ENCODE results near the gene TFB2M.
A peak's percentile ranks its signal among the peaks of the same experiment; 100 is the strongest.

TFB2M gene

DNA sequence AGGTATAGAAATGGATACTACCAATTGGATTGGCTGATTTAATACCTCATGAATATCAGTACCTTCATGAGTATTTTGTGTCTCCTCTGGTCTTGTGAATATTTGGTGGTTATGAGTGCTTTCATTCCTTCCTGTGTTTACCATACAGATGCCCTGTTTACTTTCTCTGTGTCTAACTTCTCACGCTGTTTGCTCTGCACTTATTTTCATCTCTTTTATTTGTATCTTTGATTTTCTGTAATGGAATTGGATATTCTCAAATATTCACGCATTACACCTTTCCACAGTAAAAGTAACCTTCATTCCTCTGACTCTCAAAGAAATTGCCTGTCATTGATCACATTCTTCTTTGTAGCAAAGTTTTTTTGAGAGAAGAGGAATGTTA lies 17.0 kb upstream of the TFB2M start:
- no peak for DNase-seq (ENCODE audit: low read depth)
- H3K4me3 ChIP-seq (ENCODE audit: low read depth, low read length), result peak overlapping the region; percentile 1

DNA sequence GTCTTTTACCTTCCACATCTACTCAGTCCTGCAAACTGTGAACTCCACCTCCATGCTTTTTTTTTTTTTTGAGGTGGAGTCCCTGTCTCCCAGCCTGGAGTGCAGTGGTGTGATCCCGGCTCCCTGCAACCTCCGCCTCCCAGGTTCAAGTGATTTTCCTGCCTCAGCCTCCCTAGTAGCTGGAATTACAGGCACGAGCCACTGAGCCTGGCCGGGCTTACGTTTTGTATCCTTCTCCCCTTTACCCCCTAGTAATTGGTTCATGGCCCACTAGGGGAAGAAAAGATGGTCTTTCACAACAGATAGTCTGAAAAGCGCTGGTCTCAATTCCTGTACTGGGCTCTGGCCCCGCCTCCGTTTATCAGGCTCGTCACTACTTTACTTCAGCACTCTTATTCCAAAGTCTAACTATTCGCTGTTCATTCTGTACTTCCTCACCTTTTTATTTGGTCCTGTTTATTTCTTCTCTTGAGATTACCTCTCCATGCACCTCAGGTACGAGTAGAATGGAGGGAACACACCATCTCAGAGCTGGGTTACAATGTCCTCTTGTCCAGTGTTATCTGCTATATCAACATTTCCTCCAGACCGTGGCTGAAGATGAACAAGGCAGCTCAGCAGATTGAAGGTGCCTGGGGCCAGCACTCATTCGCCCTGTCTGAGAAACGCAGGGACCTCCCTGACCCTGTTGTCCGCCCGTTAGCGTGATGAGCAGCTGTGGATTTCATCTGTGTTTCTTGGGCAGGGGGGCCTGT lies 16.4 kb upstream of the TFB2M start:
- TF ChIP-seq, protein P1, sequence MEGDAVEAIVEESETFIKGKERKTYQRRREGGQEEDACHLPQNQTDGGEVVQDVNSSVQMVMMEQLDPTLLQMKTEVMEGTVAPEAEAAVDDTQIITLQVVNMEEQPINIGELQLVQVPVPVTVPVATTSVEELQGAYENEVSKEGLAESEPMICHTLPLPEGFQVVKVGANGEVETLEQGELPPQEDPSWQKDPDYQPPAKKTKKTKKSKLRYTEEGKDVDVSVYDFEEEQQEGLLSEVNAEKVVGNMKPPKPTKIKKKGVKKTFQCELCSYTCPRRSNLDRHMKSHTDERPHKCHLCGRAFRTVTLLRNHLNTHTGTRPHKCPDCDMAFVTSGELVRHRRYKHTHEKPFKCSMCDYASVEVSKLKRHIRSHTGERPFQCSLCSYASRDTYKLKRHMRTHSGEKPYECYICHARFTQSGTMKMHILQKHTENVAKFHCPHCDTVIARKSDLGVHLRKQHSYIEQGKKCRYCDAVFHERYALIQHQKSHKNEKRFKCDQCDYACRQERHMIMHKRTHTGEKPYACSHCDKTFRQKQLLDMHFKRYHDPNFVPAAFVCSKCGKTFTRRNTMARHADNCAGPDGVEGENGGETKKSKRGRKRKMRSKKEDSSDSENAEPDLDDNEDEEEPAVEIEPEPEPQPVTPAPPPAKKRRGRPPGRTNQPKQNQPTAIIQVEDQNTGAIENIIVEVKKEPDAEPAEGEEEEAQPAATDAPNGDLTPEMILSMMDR (IDR thresholded peaks at IDR 0.05; ENCODE audit: control insufficient read depth, extremely low read depth, insufficient read depth), result no peak
- no peak for DNase-seq (ENCODE audit: low read depth)

More for the DNA sequence above, 17.0 kb upstream of the TFB2M start:
- TF ChIP-seq, protein P1 (IDR thresholded peaks at IDR 0.05; ENCODE audit: control insufficient read depth, extremely low read depth, insufficient read depth), result no peak

DNA sequence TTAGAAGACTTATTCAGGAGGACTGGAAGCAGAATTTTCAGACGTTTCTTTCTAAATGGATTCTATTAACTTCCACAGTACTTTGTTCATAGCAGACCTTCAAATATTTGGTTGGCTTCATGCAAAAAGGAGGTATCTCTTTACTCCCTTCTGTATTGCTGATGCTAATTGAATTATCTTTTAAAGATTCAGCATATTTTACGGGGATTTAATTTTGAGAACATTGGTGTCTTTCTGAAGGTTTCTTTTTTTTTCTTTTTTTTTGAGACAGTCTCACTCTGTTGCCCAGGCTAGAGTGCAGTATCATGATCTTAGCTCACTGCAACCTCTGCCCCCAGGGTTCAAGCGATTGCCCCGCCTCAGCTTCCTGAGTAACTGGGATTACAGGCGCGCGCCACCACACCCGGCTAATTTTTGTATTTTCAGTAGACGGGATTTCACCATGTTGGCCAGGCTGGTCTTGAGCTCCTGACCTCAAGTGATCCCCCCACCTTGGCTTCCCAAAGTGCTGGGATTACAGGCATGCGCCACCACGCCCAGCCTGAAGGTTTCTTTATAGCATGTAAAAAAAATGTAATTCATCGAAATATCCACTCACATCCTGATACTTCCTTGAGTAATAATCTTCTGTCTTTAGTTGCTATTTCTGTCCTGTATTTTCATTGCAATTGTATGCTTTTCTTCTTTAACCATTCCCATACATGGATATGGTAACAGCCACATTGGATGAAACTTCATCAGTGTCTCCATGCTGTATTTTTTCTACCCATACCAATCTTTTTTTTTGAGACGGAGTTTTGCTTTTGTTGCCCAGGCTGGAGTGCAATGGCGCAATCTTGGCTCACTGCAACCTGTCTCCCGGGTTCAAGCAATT lies 14.7 kb upstream of the TFB2M start:
- H3K4me3 ChIP-seq (ENCODE audit: low read depth, low read length), result no peak overlapping the region
- no peak for DNase-seq (ENCODE audit: low read depth)
- TF ChIP-seq, protein P1 (IDR thresholded peaks at IDR 0.05; ENCODE audit: control insufficient read depth, extremely low read depth, insufficient read depth), result no peak

More for the DNA sequence above, 16.4 kb upstream of the TFB2M start:
- peak overlapping the region; percentile 1 for H3K4me3 ChIP-seq (ENCODE audit: low read depth, low read length)

DNA sequence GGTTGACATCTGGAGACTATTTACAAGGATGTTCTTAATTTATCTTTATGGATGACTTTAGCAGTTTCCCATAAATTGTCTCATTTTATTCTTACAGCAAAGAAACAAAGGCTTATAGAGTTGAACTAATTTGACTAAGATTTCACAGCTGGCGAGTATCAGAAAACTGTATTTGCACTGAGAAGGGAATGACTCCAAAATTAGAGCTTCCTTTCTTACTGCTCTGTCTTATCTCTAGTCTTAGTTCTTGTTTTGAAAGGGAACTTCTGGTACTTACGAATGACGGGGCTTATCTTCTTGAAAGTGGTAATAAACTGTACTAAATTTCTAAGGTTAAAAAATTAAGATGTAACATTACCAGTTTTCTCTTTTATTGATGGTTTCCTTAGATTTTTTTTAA lies 13.8 kb upstream of the TFB2M start:
- no peak for DNase-seq (ENCODE audit: low read depth)
- TF ChIP-seq, protein P1 (IDR thresholded peaks at IDR 0.05; ENCODE audit: control insufficient read depth, extremely low read depth, insufficient read depth), result no peak

DNA sequence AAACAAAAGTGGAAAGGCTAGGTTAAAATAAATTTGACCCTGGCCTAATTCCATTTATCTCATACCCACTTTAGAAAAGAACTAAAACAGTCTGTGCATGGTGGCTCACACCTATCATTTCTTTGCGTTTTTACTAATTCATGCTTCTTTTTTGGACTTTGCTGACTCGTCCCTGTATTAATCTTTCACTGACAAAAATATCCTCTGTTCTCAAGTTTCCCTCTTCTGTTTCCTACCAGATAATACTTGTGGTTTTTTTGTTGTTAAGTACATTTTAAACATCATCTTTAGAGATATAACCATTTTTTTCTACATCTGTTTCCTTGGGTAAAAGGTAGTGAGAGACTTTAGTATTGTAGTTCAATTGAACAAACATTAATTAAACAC lies 11.7 kb upstream of the TFB2M start:
- no peak for DNase-seq (ENCODE audit: low read depth)
- TF ChIP-seq, protein P1 (IDR thresholded peaks at IDR 0.05; ENCODE audit: control insufficient read depth, extremely low read depth, insufficient read depth), result no peak
- no peak overlapping the region for H3K4me3 ChIP-seq (ENCODE audit: low read depth, low read length)

More for the DNA sequence above, 13.8 kb upstream of the TFB2M start:
- H3K4me3 ChIP-seq (ENCODE audit: low read depth, low read length), result no peak overlapping the region

DNA sequence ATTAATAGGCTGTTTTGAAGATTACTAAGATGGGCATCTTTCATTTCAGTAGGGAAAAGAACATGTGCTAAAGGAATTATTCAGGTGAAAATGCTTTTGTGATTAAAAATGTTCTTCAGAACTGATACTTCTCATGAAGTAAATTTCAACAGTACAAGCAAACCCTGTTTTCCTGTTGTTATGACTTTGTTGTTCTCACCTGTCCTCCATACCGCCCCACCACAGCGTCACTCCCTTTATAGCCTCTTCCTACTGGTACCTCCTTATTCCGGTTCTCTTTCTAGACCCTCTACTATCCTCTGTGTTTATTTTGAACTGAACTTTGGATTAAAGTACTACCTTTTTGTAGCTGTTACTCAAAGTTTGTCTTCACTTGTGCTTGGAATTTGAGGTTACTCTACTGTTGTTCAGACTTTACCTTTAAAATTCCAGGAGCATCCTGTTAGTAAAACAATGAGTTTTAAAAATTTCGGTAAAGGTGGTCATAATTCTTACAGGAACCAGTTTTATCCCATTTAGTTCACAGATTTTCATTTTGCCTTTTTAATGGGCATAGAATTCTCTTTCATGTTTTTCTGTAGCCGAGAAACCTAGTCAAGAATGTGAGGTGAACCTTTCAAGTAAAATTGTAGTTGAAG lies 11.1 kb upstream of the TFB2M start:
- TF ChIP-seq, protein P1 (IDR thresholded peaks at IDR 0.05; ENCODE audit: control insufficient read depth, extremely low read depth, insufficient read depth), result no peak
- no peak for DNase-seq (ENCODE audit: low read depth)
- H3K4me3 ChIP-seq (ENCODE audit: low read depth, low read length), result no peak overlapping the region
